HL-60/S4 treated with phorbol 12-myristate 13-acetate at 8.2 ng/mL for 4 days and 3 days (cell line): Measurements from ENCODE around the gene TMX1.

Experiments used
- in situ Hi-C: fragments of 300-500 bp; cut with MboI; formaldehyde crosslinking; loops from 2 replicates; pipeline ENCODE4 v1.15.0; 2022; ENCODE audit warnings: low sequenced_read_pairs

Gene TMX1

GRCh38 chr14:51291016-51291415 lies 51.0 kb downstream of the TMX1 start:
- in situ Hi-C loops = loop anchor here (25.0 kb wide), 1 partner anchor 696 kb away; the partner anchor contains the start of gene RTRAF

- in situ Hi-C loops = loop anchor here (25.0 kb wide), 1 partner anchor 694 kb away; the partner anchor contains the start of gene RTRAF
These were observed 53.3 kb downstream of the TMX1 start for GRCh38 chr14:51293149-51293911.

- in situ Hi-C loops = loop anchor here (25.0 kb wide), 1 partner anchor 693 kb away; the partner anchor contains the start of gene RTRAF
These were observed 53.9 kb downstream of the TMX1 start for GRCh38 chr14:51293912-51294389.

- in situ Hi-C loops = loop anchor here (25.0 kb wide), 1 partner anchor 692 kb away; the partner anchor contains the start of gene RTRAF
These were observed 55.0 kb downstream of the TMX1 start for GRCh38 chr14:51294951-51295525.

- in situ Hi-C loops = loop anchor here (25.0 kb wide), 1 partner anchor 692 kb away; the partner anchor contains the start of gene RTRAF
These were observed 55.7 kb downstream of the TMX1 start for GRCh38 chr14:51295646-51296263.

- in situ Hi-C loops = loop anchor here (25.0 kb wide), 1 partner anchor 690 kb away; the partner anchor contains the start of gene RTRAF
These were observed 57.0 kb downstream of the TMX1 start for GRCh38 chr14:51297066-51297465.

GRCh38 chr14:51298895-51299294 lies 58.8 kb downstream of the TMX1 start:
- in situ Hi-C loops = loop anchor here (25.0 kb wide), 1 partner anchor 688 kb away; the partner anchor contains the start of gene RTRAF

- in situ Hi-C loops = no loop called here
These were observed 62.4 kb downstream of the TMX1 start for GRCh38 chr14:51302295-51303030.

GRCh38 chr14:51304438-51304837 lies 64.4 kb downstream of the TMX1 start:
- in situ Hi-C loops = no loop called here

- in situ Hi-C loops = no loop called here
These were observed 64.9 kb downstream of the TMX1 start for GRCh38 chr14:51304941-51305340.

GRCh38 chr14:51305751-51306150 lies 65.7 kb downstream of the TMX1 start:
- in situ Hi-C loops = no loop called here
